GM18907 (cell line): Measurements from ENCODE around the gene TTC23L.
"Not testable (repeated sequence)": the region's sequence is repeated elsewhere in the genome, so short reads cannot be mapped to it uniquely, and the experiment has no call there.

Experiments used
- ATAC-seq: cut with Tn5 transposase; IDR thresholded peaks from one replicate; pipeline ENCODE4 v1.9.1; 2021; ENCODE audit warnings: mild to moderate bottlenecking, moderate library complexity; ENCODE audit not compliant: unreplicated experiment

TTC23L gene

DNA sequence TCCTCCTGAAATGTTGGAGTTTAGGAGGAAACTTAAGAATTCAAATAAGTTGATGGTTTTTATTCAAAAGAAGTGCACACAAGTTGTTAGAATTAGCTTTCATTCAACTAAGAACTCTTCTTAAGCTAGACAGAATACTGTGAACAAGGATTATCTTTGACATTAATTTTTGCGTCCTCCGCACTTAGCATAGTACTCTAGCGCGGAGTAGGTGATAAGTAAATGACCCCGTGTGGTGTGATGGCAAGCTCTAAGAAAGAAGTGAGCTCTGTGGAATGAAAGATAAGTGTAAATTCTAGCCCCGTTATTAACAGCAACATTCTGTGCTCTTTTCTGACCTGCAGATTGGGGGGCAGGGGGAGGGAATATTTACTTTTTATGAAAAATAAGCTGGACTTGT is 77.6 kb downstream of the TTC23L start:
- no peak for ATAC-seq

DNA sequence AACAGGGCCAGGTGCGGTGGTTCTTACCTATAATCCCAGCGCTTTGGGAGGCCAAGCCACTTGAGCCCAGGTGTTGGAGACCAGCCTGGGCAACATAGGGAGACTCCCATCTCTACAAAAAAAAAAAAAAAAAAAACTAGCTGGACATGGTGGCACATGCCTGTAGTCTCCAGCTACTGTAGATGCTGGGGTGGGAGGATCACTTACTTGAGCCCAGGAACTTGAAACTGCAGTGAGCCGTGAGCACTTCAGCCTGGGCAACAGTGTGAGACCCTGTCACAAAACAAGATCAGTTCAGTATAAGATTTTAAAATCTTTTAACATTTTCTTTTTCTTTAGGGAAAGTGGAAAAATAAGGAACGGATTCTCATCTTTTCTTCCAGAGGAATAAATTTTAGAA is 79.1 kb downstream of the TTC23L start:
- no peak for ATAC-seq

GRCh38 chr5:34919077-34919476 is 80.1 kb downstream of the TTC23L start:
- ATAC-seq: no peak

DNA sequence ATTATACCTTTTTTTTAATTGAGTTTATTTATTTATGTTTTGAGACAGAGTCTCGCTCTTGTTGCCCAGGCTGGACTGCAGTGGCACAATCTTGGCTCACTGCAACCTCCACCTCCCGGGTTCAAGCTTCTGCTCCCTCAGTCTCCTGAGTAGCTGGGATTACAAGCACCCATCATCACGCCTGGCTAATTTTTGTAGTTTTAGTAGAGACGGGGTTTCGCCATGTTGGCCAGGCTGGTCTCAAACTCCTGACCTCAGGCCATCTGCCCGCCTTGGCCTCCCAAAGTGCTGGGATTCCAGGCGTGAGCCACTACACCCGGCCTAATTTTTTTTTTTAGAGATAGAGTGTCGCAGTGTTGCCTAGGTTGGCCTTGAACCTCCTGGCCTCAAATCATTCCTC is 84.3 kb downstream of the TTC23L start:
- not testable (repeated sequence) for ATAC-seq

DNA sequence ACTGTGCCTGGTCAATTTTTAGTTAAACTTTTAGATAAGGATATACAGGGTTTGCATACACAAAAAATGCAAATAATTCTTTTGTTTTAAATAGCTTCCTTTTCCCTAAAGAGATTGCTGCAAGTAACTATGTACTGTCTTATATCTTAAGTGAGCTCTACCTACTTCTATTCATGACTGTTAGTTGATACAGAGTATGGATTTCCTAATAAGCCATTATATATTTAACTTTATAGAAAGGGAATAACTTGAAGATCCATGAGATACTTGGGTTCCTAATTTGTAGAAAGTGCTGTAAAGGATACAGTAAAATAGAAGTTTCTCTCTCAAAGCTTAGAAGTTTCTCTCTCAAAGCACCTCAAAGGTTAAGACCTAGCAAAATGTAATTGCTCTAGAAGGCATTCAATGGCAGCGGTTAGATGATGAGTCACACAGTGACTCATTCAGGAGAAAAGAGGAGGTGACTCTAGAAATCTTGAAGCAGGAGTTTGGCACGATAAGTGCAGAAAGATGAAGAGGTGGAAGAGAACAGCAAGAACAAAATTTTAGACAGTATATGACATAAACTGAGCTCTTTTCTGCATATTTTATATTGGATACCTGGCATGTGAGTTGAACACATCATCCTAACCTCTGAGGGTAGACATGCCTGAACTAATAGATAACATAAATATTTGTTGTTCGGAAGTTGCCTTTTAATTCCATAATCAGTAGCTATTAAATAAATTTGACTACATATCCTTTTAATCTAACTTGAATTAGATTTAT is 84.9 kb downstream of the TTC23L start:
- ATAC-seq: peak; percentile 43

DNA sequence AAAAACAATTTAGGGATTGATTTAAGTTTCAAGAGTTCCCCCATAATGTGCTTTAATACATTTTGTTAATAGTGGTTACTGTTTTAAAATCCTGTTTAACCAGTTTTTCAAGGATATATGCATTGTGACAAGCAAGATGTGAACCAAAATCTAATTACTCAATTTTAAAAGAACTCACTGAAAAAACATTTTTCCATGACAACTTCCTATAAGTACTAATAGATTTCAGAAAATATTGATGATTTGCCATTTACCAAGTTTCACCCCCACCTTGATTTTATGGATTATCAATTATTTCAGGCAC is 85.5 kb downstream of the TTC23L start:
- no peak for ATAC-seq

- no peak for ATAC-seq
Measured at GRCh38 chr5:34926318-34926888, 87.4 kb downstream of the TTC23L start.

DNA sequence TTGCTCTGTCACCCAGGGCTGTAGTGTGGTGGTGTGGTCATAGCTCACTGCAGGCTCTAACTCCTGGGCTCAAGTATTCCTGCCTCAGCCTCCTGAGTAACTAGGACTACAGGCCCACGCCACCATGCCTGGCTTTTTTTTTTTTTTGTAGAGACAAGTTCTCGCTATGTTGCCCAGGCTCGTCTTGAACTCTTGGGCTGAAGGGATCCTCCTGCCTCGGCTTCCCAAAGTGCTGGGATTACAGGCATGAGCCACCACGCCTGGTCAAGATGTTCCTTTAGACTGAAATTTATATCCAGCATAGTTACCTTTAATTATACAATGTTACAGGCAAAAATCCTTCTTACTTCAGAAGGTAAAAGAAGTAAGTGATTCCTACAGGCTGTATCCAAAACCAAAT is 88.8 kb downstream of the TTC23L start:
- ATAC-seq: no peak

DNA sequence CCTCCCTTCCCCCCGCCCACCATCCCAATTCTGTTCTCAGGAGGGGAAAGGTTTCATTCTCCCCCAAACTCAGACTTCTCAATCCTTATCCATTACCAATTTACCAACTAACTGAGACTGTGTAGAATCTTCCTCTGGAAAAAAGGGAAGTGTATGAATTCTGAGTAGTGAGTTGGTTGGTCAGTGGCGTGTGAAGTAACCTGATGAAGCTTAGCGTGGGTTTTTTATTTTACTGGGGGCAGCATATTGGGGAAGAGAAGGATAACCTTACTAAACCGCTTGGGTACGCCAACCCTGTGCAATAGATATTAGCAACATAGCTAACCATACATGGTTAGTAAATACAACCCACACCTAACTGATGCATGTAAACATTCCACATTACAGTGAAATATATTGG is 89.3 kb downstream of the TTC23L start:
- ATAC-seq: no peak

DNA sequence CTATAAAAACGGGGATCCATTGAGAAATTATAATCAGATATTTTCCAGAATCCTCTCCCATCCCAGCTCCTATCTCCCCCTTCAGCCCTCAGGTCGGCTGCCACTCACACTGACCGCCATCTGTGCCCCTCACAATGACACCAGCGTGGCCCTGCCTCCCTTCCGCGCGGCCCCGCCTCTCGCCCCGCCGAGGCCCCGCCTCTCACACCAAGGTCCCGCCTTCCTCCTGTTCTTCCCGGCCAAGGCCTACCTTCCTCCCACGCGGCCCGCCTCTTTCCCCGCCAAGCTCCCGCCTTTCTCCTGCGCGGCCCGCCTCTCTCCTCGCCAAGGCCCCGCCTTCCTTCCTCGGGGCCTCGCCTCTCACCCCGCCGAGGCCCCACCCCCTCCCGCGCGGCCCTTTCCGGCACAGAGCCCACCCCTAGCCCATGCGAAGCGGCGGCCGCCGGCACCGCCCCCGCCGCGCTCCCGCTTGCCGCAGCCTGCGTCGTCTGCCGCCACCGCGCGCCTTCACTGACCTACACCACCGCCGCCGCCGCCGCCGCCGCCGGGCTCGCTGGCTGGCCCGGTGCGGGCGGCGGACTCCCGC is 90.3 kb downstream of the TTC23L start, which contains the start of gene DNAJC21:
Gene DNAJC21 (plus strand): TSS at position 426 of the 586 bp plus-strand sequence. CDS start 261 bp downstream, outside the sequence.
- ATAC-seq: peak; percentile 90

- peak; percentile 79 for ATAC-seq
Measured at GRCh38 chr5:34929720-34930461, 90.9 kb downstream of the TTC23L start.

GRCh38 chr5:34930462-34930844 is 91.5 kb downstream of the TTC23L start:
- no peak for ATAC-seq

GRCh38 chr5:34930870-34931269 is 91.9 kb downstream of the TTC23L start:
- no peak for ATAC-seq

DNA sequence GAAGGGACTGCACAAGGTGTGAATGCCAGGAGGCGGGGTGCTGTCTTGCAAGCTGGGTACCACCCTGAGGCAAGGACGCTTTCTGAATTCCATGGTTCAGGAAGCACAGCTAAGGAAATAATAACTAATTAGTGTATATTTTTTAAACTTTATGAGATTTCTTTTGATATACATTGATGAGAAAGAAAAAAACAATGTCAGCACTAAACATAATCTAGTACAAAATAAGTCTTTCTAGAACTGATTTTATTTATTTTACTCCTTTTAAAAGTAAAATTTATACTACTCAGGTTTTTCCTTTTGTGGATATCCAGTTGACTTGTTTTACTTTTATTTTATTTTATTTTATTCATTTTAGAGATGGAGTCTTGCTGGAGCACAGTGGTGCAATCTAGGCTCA is 94.0 kb downstream of the TTC23L start:
- no peak for ATAC-seq

- ATAC-seq: no peak
Measured at GRCh38 chr5:34941936-34942335, 103.0 kb downstream of the TTC23L start.

GRCh38 chr5:34944044-34944443 is 105.1 kb downstream of the TTC23L start:
- ATAC-seq: no peak

GRCh38 chr5:34944460-34945047 is 105.6 kb downstream of the TTC23L start:
- ATAC-seq: no peak
